Measurements from ENCODE around the gene SYTL2. TPM values are rescaled to one million over a fixed set of nuclear protein-coding genes. Genes with fewer than 3 reads are reported as not detected.

Gene SYTL2
- total RNA-seq, 2 donors from 2014 or later: 28.3 to 55.3 TPM

DNA sequence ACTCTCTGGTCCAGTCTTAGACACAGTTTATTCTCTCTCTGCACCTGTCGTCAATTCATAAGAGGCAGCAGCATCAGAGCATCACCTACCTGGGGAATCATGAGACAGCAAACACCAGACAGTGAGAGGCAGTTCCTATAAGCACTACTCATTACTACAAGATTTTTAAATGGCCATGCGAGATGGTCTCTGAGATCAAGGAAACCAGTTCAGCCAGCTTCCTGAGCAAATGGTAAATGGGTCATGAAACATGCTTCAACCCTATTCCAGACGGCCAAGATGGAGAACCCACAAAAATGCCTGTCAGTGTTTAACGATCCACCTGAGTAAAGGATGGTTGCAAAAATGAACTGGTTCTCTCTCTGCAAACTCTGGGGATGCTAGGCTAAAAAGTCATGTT is 52.9 kb downstream of the SYTL2 start:
- intact Hi-C loops (cut with DNase I): no loop called here
- Histone ChIP-seq H3K9me3 (no peaks in the 10 kb centered on the region), H3K36me3 (replicated peaks in 1 of 2; ENCODE audit: insufficient read depth in 1 of 2, low read depth in 2 of 2) (no peaks in the 10 kb centered on the region), H3K27me3 (no peaks in the 10 kb centered on the region), H3K4me3 (no peak overlapping the region), H3K27ac (no peak overlapping the region), H3K4me1 (no peaks in the 10 kb centered on the region)
- DNase-seq (no peak), ATAC-seq (no peak)
- TF ChIP-seq, protein P1, sequence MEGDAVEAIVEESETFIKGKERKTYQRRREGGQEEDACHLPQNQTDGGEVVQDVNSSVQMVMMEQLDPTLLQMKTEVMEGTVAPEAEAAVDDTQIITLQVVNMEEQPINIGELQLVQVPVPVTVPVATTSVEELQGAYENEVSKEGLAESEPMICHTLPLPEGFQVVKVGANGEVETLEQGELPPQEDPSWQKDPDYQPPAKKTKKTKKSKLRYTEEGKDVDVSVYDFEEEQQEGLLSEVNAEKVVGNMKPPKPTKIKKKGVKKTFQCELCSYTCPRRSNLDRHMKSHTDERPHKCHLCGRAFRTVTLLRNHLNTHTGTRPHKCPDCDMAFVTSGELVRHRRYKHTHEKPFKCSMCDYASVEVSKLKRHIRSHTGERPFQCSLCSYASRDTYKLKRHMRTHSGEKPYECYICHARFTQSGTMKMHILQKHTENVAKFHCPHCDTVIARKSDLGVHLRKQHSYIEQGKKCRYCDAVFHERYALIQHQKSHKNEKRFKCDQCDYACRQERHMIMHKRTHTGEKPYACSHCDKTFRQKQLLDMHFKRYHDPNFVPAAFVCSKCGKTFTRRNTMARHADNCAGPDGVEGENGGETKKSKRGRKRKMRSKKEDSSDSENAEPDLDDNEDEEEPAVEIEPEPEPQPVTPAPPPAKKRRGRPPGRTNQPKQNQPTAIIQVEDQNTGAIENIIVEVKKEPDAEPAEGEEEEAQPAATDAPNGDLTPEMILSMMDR (IDR thresholded peaks at IDR 0.05): no peak
- no peak for TF ChIP-seq POLR2A (IDR thresholded peaks at IDR 0.05)
- WGBS, 2 donors: 77 to 78% methylated on average over 4 of the region's 4 CpGs

DNA sequence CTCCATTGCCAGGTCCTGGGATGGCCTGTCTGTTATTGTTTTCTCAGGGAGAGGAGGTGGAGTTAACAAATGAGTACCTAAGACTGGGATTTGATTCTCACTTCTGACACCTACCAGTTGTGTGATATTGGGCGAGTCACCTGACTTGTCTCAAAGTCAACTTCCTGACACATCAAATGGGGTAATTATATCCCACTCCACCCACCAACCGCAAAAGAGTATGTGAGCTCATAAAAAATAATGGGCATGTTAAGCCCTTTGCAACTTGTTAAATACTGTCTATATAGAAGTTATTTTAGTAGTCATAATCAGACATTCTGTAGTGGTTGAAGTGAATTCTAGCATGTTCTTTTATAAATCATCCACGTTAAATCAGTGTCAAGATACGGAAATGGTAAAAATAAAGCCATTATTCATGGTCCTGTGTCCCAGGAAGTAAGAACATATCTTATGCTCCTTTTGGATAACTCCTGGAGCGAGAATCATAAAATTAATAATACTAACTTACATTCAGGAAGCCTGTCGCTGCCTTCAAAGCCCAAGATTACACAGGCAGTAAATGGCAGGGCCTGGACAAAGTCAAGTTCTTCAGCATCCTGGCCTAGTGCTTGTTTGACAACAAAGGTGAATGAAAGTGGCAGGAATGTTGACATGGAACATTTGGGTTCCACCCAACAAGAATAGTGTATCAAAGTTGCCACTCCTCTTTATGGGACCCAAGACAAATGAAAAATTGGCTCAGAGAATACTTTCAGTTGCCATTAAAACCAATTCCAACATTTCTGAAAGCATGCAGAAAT is 54.3 kb downstream of the SYTL2 start:
- no peak for DNase-seq
- peaks cover 8% of the 10 kb centered on the region for H3K4me1 ChIP-seq
- TF ChIP-seq, protein P1 (IDR thresholded peaks at IDR 0.05): no peak
- TF ChIP-seq POLR2A (IDR thresholded peaks at IDR 0.05): no peak
- no peak for ATAC-seq
- no peaks in the 10 kb centered on the region for H3K9me3 ChIP-seq
- no peaks in the 10 kb centered on the region for H3K27me3 ChIP-seq
- 84 to 91% methylated on average over 6 of the region's 6 CpGs for WGBS, 2 donors
- intact Hi-C loops (cut with DNase I): no loop called here
- H3K36me3 ChIP-seq (replicated peaks in 1 of 2; ENCODE audit: insufficient read depth in 1 of 2, low read depth in 2 of 2): no peaks in the 10 kb centered on the region
- H3K27ac ChIP-seq: no peak overlapping the region
- H3K4me3 ChIP-seq: no peak overlapping the region

DNA sequence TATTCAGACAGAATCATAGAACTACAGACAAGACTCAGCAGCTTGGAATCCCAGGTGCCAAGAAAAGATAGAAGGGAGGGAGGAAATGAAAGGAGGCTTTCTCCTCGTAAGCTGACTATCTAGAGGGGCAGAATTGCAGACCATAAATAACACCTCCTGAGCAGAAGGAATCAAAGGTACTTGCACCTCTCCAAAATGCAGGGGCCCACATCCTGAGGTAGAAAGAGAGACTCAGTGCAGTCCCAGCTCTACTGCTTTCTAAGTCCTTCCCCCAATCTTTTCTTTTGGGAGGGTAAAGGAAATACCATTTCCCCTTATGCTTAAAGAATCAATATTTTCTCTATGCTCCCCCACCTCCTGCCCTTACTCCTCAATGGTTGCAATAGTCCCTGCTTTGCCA is 55.2 kb downstream of the SYTL2 start:
- WGBS, 2 donors: 74 to 95% methylated on average over 1 of the region's 1 CpG
- H3K4me1 ChIP-seq: peaks cover 8% of the 10 kb centered on the region
- DNase-seq (no peak), ATAC-seq (no peak)
- no peaks in the 10 kb centered on the region for H3K36me3 ChIP-seq (replicated peaks in 1 of 2; ENCODE audit: insufficient read depth in 1 of 2, low read depth in 2 of 2)
- no peaks in the 10 kb centered on the region for H3K9me3 ChIP-seq
- H3K4me3 ChIP-seq: no peak overlapping the region
- intact Hi-C loops (cut with DNase I): no loop called here
- no peak overlapping the region for H3K27ac ChIP-seq
- TF ChIP-seq POLR2A (IDR thresholded peaks at IDR 0.05): no peak
- TF ChIP-seq, protein P1 (IDR thresholded peaks at IDR 0.05): no peak
- H3K27me3 ChIP-seq: no peaks in the 10 kb centered on the region

DNA sequence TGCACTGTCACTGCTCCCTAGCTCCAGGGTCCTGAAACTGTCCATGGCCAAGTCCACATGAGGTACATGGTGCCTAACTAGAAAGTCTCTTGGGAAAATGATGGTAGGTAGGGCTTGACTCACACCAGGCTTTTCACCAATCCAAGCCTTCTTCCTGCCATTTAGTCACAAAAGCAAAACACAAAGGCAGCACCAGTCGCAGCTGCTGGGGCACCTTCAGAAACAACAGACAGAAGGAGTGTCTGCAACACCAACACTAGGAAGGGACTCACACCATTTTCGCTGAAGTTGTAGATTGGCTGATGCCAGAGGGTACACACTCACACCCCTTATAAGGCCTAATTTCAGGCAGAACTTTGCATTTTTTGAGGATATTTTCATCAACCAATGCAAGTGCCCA is 55.7 kb downstream of the SYTL2 start:
- 94 to 95% methylated on average over 2 of the region's 2 CpGs for WGBS, 2 donors
- no peaks in the 10 kb centered on the region for H3K27me3 ChIP-seq
- no peak for ATAC-seq
- peaks cover 8% of the 10 kb centered on the region for H3K4me1 ChIP-seq
- DNase-seq: no peak
- no peak overlapping the region for H3K4me3 ChIP-seq
- intact Hi-C loops (cut with DNase I): no loop called here
- no peaks in the 10 kb centered on the region for H3K36me3 ChIP-seq (replicated peaks in 1 of 2; ENCODE audit: insufficient read depth in 1 of 2, low read depth in 2 of 2)
- TF ChIP-seq, protein P1 (IDR thresholded peaks at IDR 0.05): no peak
- no peak for TF ChIP-seq POLR2A (IDR thresholded peaks at IDR 0.05)
- H3K27ac ChIP-seq: no peak overlapping the region
- no peaks in the 10 kb centered on the region for H3K9me3 ChIP-seq
